Left renal pelvis (tissue), 4 donors: ENCODE data around the gene FAM89B. TPM values are rescaled to one million over a fixed set of nuclear protein-coding genes. Genes with fewer than 3 reads are reported as not detected.

Experiments
- polyA plus RNA-seq, 4 donors: library from polyadenylated mRNA; unstranded; fragments of 120-200 nt; gene quantifications; one replicate each; pipeline ENCODE4 v1.2.1, GENCODE V29; 2013; ENCODE audit not compliant: insufficient read length in 4 of 4

The FAM89B gene
- polyA plus RNA-seq, 4 donors = 19.7 to 41.1 (median 28.6) TPM

Other genes with a start within 250 kb of the FAM89B start
- gene DPF2, start 238.7 kb upstream of the FAM89B start, polyA plus RNA-seq = 100 to 1,000 TPM in 1 of 4 donors, 10 to 100 TPM in 3; 80.6 to 102 (median 88.0) TPM
- under 1 TPM; 0.41 to 0.69 (median 0.55) TPM for gene TIGD3, start 217.8 kb upstream of the FAM89B start, polyA plus RNA-seq
- gene SLC25A45, start 189.9 kb upstream of the FAM89B start, polyA plus RNA-seq = 1 to 10 TPM; 4.2 to 9.2 (median 6.1) TPM
- 10 to 100 TPM; 11.2 to 24.4 (median 17.0) TPM for gene FRMD8, start 185.9 kb upstream of the FAM89B start, polyA plus RNA-seq
- 100 to 1,000 TPM; 132 to 289 (median 201) TPM for gene NEAT1, start 149.7 kb upstream of the FAM89B start, polyA plus RNA-seq
- 100 to 1,000 TPM; 557 to 843 (median 666) TPM for gene MALAT1, start 73.5 kb upstream of the FAM89B start, polyA plus RNA-seq
- gene SCYL1, start 47.5 kb upstream of the FAM89B start, polyA plus RNA-seq = 10 to 100 TPM; 58.6 to 83.9 (median 59.5) TPM
- gene LTBP3, start 14.2 kb upstream of the FAM89B start, polyA plus RNA-seq = 100 to 1,000 TPM; 115 to 360 (median 154) TPM
- gene ZNRD2, start 2.1 kb upstream of the FAM89B start, polyA plus RNA-seq = 10 to 100 TPM; 43.7 to 60.9 (median 56.4) TPM
- gene EHBP1L1, start 3.5 kb downstream of the FAM89B start, polyA plus RNA-seq = 10 to 100 TPM in 3 of 4 donors, 1 to 10 TPM in 1; 10.0 to 29.2 (median 20.2) TPM
- gene KCNK7, start 23.3 kb downstream of the FAM89B start, polyA plus RNA-seq = under 1 TPM; 0.24 to 0.95 (median 0.46) TPM
- gene MAP3K11, start 41.7 kb downstream of the FAM89B start, polyA plus RNA-seq = 10 to 100 TPM; 24.9 to 47.5 (median 34.7) TPM
- 10 to 100 TPM; 20.3 to 37.9 (median 28.1) TPM for gene PCNX3, start 43.2 kb downstream of the FAM89B start, polyA plus RNA-seq
- 10 to 100 TPM; 20.5 to 46.5 (median 34.1) TPM for gene SIPA1, start 65.6 kb downstream of the FAM89B start, polyA plus RNA-seq
- 10 to 100 TPM; 50.0 to 62.9 (median 58.8) TPM for gene RELA, start 90.4 kb downstream of the FAM89B start, polyA plus RNA-seq
- gene KAT5, start 139.7 kb downstream of the FAM89B start, polyA plus RNA-seq = 10 to 100 TPM; 47.9 to 80.4 (median 65.7) TPM
- gene RNASEH2C, start 148.3 kb downstream of the FAM89B start, polyA plus RNA-seq = 10 to 100 TPM; 32.0 to 59.4 (median 36.5) TPM
- gene AP5B1, start 208.4 kb downstream of the FAM89B start, polyA plus RNA-seq = 1 to 10 TPM; 2.7 to 9.7 (median 6.0) TPM
- 10 to 100 TPM in 2 of 4 donors, 1 to 10 TPM in 1, under 1 TPM in 1; 0.23 to 15.9 (median 9.9) TPM for gene OVOL1, start 214.5 kb downstream of the FAM89B start, polyA plus RNA-seq